Karpas-422 (cell line): Measurements from ENCODE around the gene CHGA. TPM values are rescaled to one million over a fixed set of nuclear protein-coding genes. Genes with fewer than 3 reads are reported as not detected.

Source experiments
- DNase-seq: peaks from one replicate; pipeline ENCODE4 v3.0.0-alpha.2; 2015
- H2AFZ ChIP-seq: fragments of 200-600 bp; sonication (generic); 2 replicates; pipeline ENCODE4 v1.6.1; 2014; ENCODE audit warnings: antibody characterized with exemption, low read length, mixed read lengths
- H3K27ac ChIP-seq: fragments of 200-600 bp; sonication (generic); 2 replicates; pipeline ENCODE4 v1.5.1; 2014; ENCODE audit warnings: mild to moderate bottlenecking, low read length, moderate library complexity
- H3K27me3 ChIP-seq: fragments of 200-600 bp; sonication (generic); 2 replicates; pipeline ENCODE4 v1.6.1; 2014; ENCODE audit warnings: low read length, mixed read lengths
- H3K36me3 ChIP-seq: fragments of 200-600 bp; sonication (generic); 2 replicates; pipeline ENCODE4 v1.6.1; 2014; ENCODE audit warnings: low read length, mixed read lengths; ENCODE audit not compliant: insufficient read depth
- H3K4me1 ChIP-seq: fragments of 200-600 bp; sonication (generic); 2 replicates; pipeline ENCODE4 v1.6.1; 2014; ENCODE audit warnings: mild to moderate bottlenecking, low read length, mixed read lengths
- H3K4me2 ChIP-seq: fragments of 200-600 bp; sonication (generic); 2 replicates; pipeline ENCODE4 v1.6.1; 2014; ENCODE audit warnings: low read length, low read depth, mild to moderate bottlenecking; ENCODE audit not compliant: poor library complexity, severe bottlenecking
- H3K4me3 ChIP-seq: fragments of 200-600 bp; sonication (generic); 2 replicates; pipeline ENCODE4 v1.5.1; 2014; ENCODE audit warnings: mild to moderate bottlenecking, antibody characterized with exemption, low read length, mixed read lengths
- H3K79me2 ChIP-seq: fragments of 200-600 bp; sonication (generic); 2 replicates; pipeline ENCODE4 v1.6.1; 2014; ENCODE audit warnings: mild to moderate bottlenecking, low read length, mixed read lengths
- H3K9ac ChIP-seq: fragments of 200-600 bp; sonication (generic); 2 replicates; pipeline ENCODE4 v1.6.0; 2014; ENCODE audit warnings: low read length
- H3K9me2 ChIP-seq: fragments of 200-600 bp; sonication (generic), shearing (Covaris generic); replicated peaks from 2 replicates; pipeline ENCODE4 v1.6.0; 2014; ENCODE audit warnings: mild to moderate bottlenecking, low read length, moderate library complexity; ENCODE audit not compliant: insufficient read depth
- H3K9me3 ChIP-seq: fragments of 300-700, 200-600 bp; sonication (generic); 2 replicates; pipeline ENCODE4 v1.6.1; 2014; ENCODE audit warnings: low read length, mixed read lengths
- H4K20me1 ChIP-seq: fragments of 200-600 bp; sonication (generic); 2 replicates; pipeline ENCODE4 v1.6.1; 2014; ENCODE audit warnings: mild to moderate bottlenecking, antibody characterized with exemption, low read length, low read depth; ENCODE audit not compliant: insufficient read depth
- total RNA-seq: library from RNA; depleted of rRNA; stranded (reverse); fragments of >200 nt; shearing (Covaris generic); gene quantifications from 2 replicates; pipeline ENCODE4 v1.2.3, GENCODE V29; 2014; ENCODE audit warnings: low replicate concordance

Gene CHGA
- total RNA-seq, 1 experiment from 2014 or later, result not detected

- no peak overlapping the region for H3K9ac ChIP-seq
- H3K27ac ChIP-seq, result no peak overlapping the region
- no peaks in the 10 kb centered on the region for H3K27me3 ChIP-seq
- no peaks in the 10 kb centered on the region for H3K9me2 ChIP-seq
- DNase-seq, result no peak
- no peaks in the 10 kb centered on the region for H3K9me3 ChIP-seq
- no peaks in the 10 kb centered on the region for H3K4me1 ChIP-seq
- H3K4me2 ChIP-seq, result no peak overlapping the region
- no peak overlapping the region for H3K4me3 ChIP-seq
- H3K36me3 ChIP-seq, result no peaks in the 10 kb centered on the region
- H4K20me1 ChIP-seq, result no peaks in the 10 kb centered on the region
- H2AFZ ChIP-seq, result no peak overlapping the region
- no peaks in the 10 kb centered on the region for H3K79me2 ChIP-seq
Observed at GRCh38 chr14:92906823-92907222, 16.1 kb upstream of the CHGA start.

- Histone ChIP-seq H3K4me3 (no peak overlapping the region), H3K36me3 (no peaks in the 10 kb centered on the region), H3K9me2 (no peaks in the 10 kb centered on the region), H3K4me1 (no peaks in the 10 kb centered on the region), H3K27ac (no peak overlapping the region), H3K79me2 (no peaks in the 10 kb centered on the region), H3K9me3 (no peaks in the 10 kb centered on the region), H3K27me3 (no peaks in the 10 kb centered on the region), H2AFZ (no peak overlapping the region), H3K4me2 (no peak overlapping the region), H4K20me1 (no peaks in the 10 kb centered on the region), H3K9ac (no peak overlapping the region)
- no peak for DNase-seq
Observed at GRCh38 chr14:92907316-92907911, 15.5 kb upstream of the CHGA start.

GRCh38 chr14:92914087-92914656, 8.8 kb upstream of the CHGA start:
- H3K79me2 ChIP-seq, result no peaks in the 10 kb centered on the region
- H4K20me1 ChIP-seq, result no peaks in the 10 kb centered on the region; the same call in 1 of the 2 replicates
- no peaks in the 10 kb centered on the region for H3K27me3 ChIP-seq
- H3K4me2 ChIP-seq, result no peak overlapping the region
- H3K9ac ChIP-seq, result no peak overlapping the region
- H3K4me1 ChIP-seq, result no peaks in the 10 kb centered on the region
- no peak overlapping the region for H3K4me3 ChIP-seq
- no peaks in the 10 kb centered on the region for H3K9me3 ChIP-seq
- DNase-seq, result peak; percentile 85
- H2AFZ ChIP-seq, result no peak overlapping the region
- no peaks in the 10 kb centered on the region for H3K9me2 ChIP-seq
- no peak overlapping the region for H3K27ac ChIP-seq
- no peaks in the 10 kb centered on the region for H3K36me3 ChIP-seq

- no peaks in the 10 kb centered on the region for H3K27me3 ChIP-seq
- no peaks in the 10 kb centered on the region for H3K9me3 ChIP-seq
- no peak overlapping the region for H2AFZ ChIP-seq
- no peaks in the 10 kb centered on the region; the same call in 1 of the 2 replicates for H4K20me1 ChIP-seq
- H3K9me2 ChIP-seq, result no peaks in the 10 kb centered on the region
- H3K79me2 ChIP-seq, result no peaks in the 10 kb centered on the region
- H3K9ac ChIP-seq, result no peak overlapping the region
- no peak overlapping the region for H3K27ac ChIP-seq
- H3K36me3 ChIP-seq, result no peaks in the 10 kb centered on the region
- H3K4me2 ChIP-seq, result no peak overlapping the region
- H3K4me1 ChIP-seq, result no peaks in the 10 kb centered on the region
- no peak overlapping the region for H3K4me3 ChIP-seq
- no peak for DNase-seq
Observed at GRCh38 chr14:92916201-92916600, 6.7 kb upstream of the CHGA start.

- H3K79me2 ChIP-seq, result no peaks in the 10 kb centered on the region
- H3K27me3 ChIP-seq, result no peaks in the 10 kb centered on the region
- no peak overlapping the region for H3K9ac ChIP-seq
- no peak overlapping the region for H3K4me3 ChIP-seq
- no peak for DNase-seq
- H3K27ac ChIP-seq, result no peak overlapping the region
- no peaks in the 10 kb centered on the region for H3K9me2 ChIP-seq
- no peaks in the 10 kb centered on the region; the same call in 1 of the 2 replicates for H4K20me1 ChIP-seq
- H3K9me3 ChIP-seq, result no peaks in the 10 kb centered on the region
- H3K4me1 ChIP-seq, result no peaks in the 10 kb centered on the region
- H3K4me2 ChIP-seq, result no peak overlapping the region
- no peak overlapping the region for H2AFZ ChIP-seq
- no peaks in the 10 kb centered on the region for H3K36me3 ChIP-seq
Observed at GRCh38 chr14:92917041-92917940, 5.7 kb upstream of the CHGA start.

- no peak overlapping the region for H3K27ac ChIP-seq
- H3K27me3 ChIP-seq, result no peaks in the 10 kb centered on the region
- H3K9me2 ChIP-seq, result no peaks in the 10 kb centered on the region
- no peaks in the 10 kb centered on the region for H3K4me1 ChIP-seq
- H3K9me3 ChIP-seq, result no peaks in the 10 kb centered on the region
- no peak overlapping the region for H3K9ac ChIP-seq
- no peak overlapping the region for H3K4me2 ChIP-seq
- H3K36me3 ChIP-seq, result no peaks in the 10 kb centered on the region
- DNase-seq, result no peak
- no peaks in the 10 kb centered on the region for H3K79me2 ChIP-seq
- H2AFZ ChIP-seq, result no peak overlapping the region
- no peak overlapping the region for H3K4me3 ChIP-seq
- no peaks in the 10 kb centered on the region; the same call in 1 of the 2 replicates for H4K20me1 ChIP-seq
Observed at GRCh38 chr14:92917956-92918355, 5.0 kb upstream of the CHGA start.

GRCh38 chr14:92920001-92920400, 2.9 kb upstream of the CHGA start:
- H3K79me2 ChIP-seq, result no peaks in the 10 kb centered on the region
- no peaks in the 10 kb centered on the region for H3K27me3 ChIP-seq
- H3K4me1 ChIP-seq, result no peaks in the 10 kb centered on the region
- H2AFZ ChIP-seq, result no peak overlapping the region
- H3K36me3 ChIP-seq, result no peaks in the 10 kb centered on the region
- no peak overlapping the region for H3K27ac ChIP-seq
- no peak overlapping the region for H3K4me2 ChIP-seq
- no peak for DNase-seq
- no peak overlapping the region for H3K9ac ChIP-seq
- peaks cover 3% of the 10 kb centered on the region; the same call in 1 of the 2 replicates for H4K20me1 ChIP-seq
- H3K4me3 ChIP-seq, result no peak overlapping the region
- no peaks in the 10 kb centered on the region for H3K9me3 ChIP-seq
- no peaks in the 10 kb centered on the region for H3K9me2 ChIP-seq

GRCh38 chr14:92922155-92922735, 705 bp upstream of the CHGA start:
- no peaks in the 10 kb centered on the region for H3K36me3 ChIP-seq
- no peak for DNase-seq
- H3K4me1 ChIP-seq, result no peaks in the 10 kb centered on the region
- no peak overlapping the region for H3K9ac ChIP-seq
- no peaks in the 10 kb centered on the region for H3K79me2 ChIP-seq
- no peak overlapping the region for H2AFZ ChIP-seq
- H4K20me1 ChIP-seq, result peaks cover 3% of the 10 kb centered on the region; the same call in 1 of the 2 replicates
- H3K4me3 ChIP-seq, result no peak overlapping the region
- no peaks in the 10 kb centered on the region for H3K9me2 ChIP-seq
- no peaks in the 10 kb centered on the region for H3K9me3 ChIP-seq
- H3K4me2 ChIP-seq, result no peak overlapping the region
- no peak overlapping the region for H3K27ac ChIP-seq
- H3K27me3 ChIP-seq, result no peaks in the 10 kb centered on the region
